Measurements from ENCODE around the gene SMAD6. TPM values are rescaled to one million over a fixed set of nuclear protein-coding genes. Genes with fewer than 3 reads are reported as not detected.
"Not testable (repeated sequence)": the region's sequence is repeated elsewhere in the genome, so short reads cannot be mapped to it uniquely, and the experiment has no call there.

SMAD6 gene
- total and polyA plus RNA-seq, 2 donors, result 20.1 to 31.1 TPM

DNA sequence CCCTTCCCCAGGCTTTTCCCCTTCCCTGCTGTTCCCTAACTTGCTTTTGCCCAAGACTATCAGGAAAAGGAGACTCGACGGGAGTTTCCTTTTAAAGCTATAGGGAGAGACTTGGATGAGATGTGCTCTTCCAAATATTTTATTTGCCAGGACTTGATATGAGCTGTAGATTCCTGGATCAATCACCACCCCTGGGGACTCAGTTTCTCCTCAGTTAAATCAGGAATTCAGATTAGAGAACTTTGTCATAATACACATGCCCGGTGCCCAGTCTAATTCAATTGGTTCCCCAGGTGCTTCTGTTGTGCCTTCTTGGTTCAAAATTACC is 46.6 kb downstream of the SMAD6 start:
- no peak overlapping the region for H3K4me3 ChIP-seq (ENCODE audit: low read depth, low read length)
- H3K36me3 ChIP-seq (ENCODE audit: insufficient read depth), result no peaks in the 10 kb centered on the region
- H3K27ac ChIP-seq (ENCODE audit: low read depth), result no peak overlapping the region
- DNase-seq (ENCODE audit: extremely low spot score), result no peak
- 45% methylated on average over 3 of the region's 3 CpGs for WGBS
- H3K4me1 ChIP-seq (ENCODE audit: insufficient read depth), result no peaks in the 10 kb centered on the region

- Histone ChIP-seq H3K36me3 (ENCODE audit: insufficient read depth) (no peaks in the 10 kb centered on the region), H3K4me3 (ENCODE audit: low read depth, low read length) (no peak overlapping the region), H3K4me1 (ENCODE audit: insufficient read depth) (no peaks in the 10 kb centered on the region), H3K27ac (ENCODE audit: low read depth) (no peak overlapping the region)
- 76% methylated on average over 8 of the region's 8 CpGs for WGBS
- DNase-seq (ENCODE audit: extremely low spot score), result no peak
These were observed 48.0 kb downstream of the SMAD6 start for GRCh38 chr15:66749841-66750575.

DNA sequence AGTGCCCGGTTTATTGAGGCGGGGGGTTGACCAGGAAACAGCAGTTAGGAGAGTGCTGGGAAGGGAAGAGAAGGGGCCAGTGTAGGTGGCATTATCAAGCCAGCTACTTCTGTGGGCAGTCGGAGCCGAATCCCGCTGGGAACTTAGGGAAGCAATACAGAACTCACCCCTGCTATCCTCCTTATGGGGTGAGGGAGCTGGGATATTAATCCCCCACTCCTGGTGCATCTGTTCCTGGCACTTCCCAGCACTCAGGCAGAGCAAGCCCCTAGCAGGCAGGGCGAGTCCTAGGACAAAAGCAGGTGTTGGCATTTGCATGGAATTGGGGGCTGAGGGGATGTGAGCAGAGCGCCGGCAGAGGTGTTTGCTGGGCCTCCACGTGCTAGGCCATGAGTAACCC is 48.6 kb downstream of the SMAD6 start:
- H3K4me1 ChIP-seq (ENCODE audit: insufficient read depth), result no peaks in the 10 kb centered on the region
- H3K36me3 ChIP-seq (ENCODE audit: insufficient read depth), result no peaks in the 10 kb centered on the region
- no peak for DNase-seq (ENCODE audit: extremely low spot score)
- H3K4me3 ChIP-seq (ENCODE audit: low read depth, low read length), result no peak overlapping the region
- 89% methylated on average over 9 of the region's 9 CpGs for WGBS
- no peak overlapping the region for H3K27ac ChIP-seq (ENCODE audit: low read depth)

GRCh38 chr15:66751579-66751978 is 49.5 kb downstream of the SMAD6 start:
- Histone ChIP-seq H3K27ac (ENCODE audit: low read depth) (no peak overlapping the region), H3K4me3 (ENCODE audit: low read depth, low read length) (no peak overlapping the region), H3K36me3 (ENCODE audit: insufficient read depth) (no peaks in the 10 kb centered on the region), H3K4me1 (ENCODE audit: insufficient read depth) (no peaks in the 10 kb centered on the region)
- 49% methylated on average over 7 of the region's 7 CpGs for WGBS
- no peak for DNase-seq (ENCODE audit: extremely low spot score)

GRCh38 chr15:66752078-66752477 is 50.0 kb downstream of the SMAD6 start:
- 45% methylated on average over 2 of the region's 2 CpGs for WGBS
- H3K4me3 ChIP-seq (ENCODE audit: low read depth, low read length), result no peak overlapping the region
- H3K27ac ChIP-seq (ENCODE audit: low read depth), result no peak overlapping the region
- DNase-seq (ENCODE audit: extremely low spot score), result no peak
- H3K36me3 ChIP-seq (ENCODE audit: insufficient read depth), result no peaks in the 10 kb centered on the region
- H3K4me1 ChIP-seq (ENCODE audit: insufficient read depth), result no peaks in the 10 kb centered on the region

GRCh38 chr15:66753687-66754377 is 51.8 kb downstream of the SMAD6 start:
- no peaks in the 10 kb centered on the region for H3K36me3 ChIP-seq (ENCODE audit: insufficient read depth)
- DNase-seq (ENCODE audit: extremely low spot score), result no peak
- H3K4me3 ChIP-seq (ENCODE audit: low read depth, low read length), result no peak overlapping the region
- no peaks in the 10 kb centered on the region for H3K4me1 ChIP-seq (ENCODE audit: insufficient read depth)
- H3K27ac ChIP-seq (ENCODE audit: low read depth), result no peak overlapping the region
- WGBS, result 72% methylated on average over 7 of the region's 7 CpGs

GRCh38 chr15:66754789-66755188 is 52.8 kb downstream of the SMAD6 start:
- Histone ChIP-seq H3K4me1 (ENCODE audit: insufficient read depth) (no peaks in the 10 kb centered on the region), H3K27ac (ENCODE audit: low read depth) (no peak overlapping the region), H3K4me3 (ENCODE audit: low read depth, low read length) (no peak overlapping the region), H3K36me3 (ENCODE audit: insufficient read depth) (no peaks in the 10 kb centered on the region)
- no peak for DNase-seq (ENCODE audit: extremely low spot score)
- 88% methylated on average over 1 of the region's 1 CpG for WGBS

GRCh38 chr15:66755298-66756068 is 53.4 kb downstream of the SMAD6 start:
- 95% methylated on average over 7 of the region's 7 CpGs for WGBS
- Histone ChIP-seq H3K36me3 (ENCODE audit: insufficient read depth) (no peaks in the 10 kb centered on the region), H3K27ac (ENCODE audit: low read depth) (no peak overlapping the region), H3K4me3 (ENCODE audit: low read depth, low read length) (no peak overlapping the region), H3K4me1 (ENCODE audit: insufficient read depth) (no peaks in the 10 kb centered on the region)
- no peak for DNase-seq (ENCODE audit: extremely low spot score)

DNA sequence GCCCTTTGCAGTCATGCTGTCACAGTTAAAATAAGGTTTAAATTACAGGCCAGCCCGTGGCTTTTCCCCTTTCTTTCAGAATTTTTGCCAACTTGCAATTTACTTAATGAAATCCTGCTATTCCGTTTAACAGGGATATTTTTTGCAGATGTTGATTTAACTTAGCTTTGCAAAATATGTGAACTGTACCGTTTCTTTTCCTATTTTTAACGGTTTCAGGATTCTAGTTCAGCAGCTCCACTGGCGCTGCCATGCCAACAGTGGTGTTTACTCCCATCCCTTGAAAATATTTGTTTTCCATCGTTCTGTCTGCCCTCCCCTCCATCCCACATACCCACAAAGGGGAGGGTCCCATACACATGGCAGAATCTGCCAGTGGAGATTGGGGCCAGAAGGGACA is 54.3 kb downstream of the SMAD6 start:
- no peak for DNase-seq (ENCODE audit: extremely low spot score)
- H3K27ac ChIP-seq (ENCODE audit: low read depth), result no peak overlapping the region
- H3K36me3 ChIP-seq (ENCODE audit: insufficient read depth), result no peaks in the 10 kb centered on the region
- H3K4me3 ChIP-seq (ENCODE audit: low read depth, low read length), result no peak overlapping the region
- H3K4me1 ChIP-seq (ENCODE audit: insufficient read depth), result no peaks in the 10 kb centered on the region
- 44% methylated on average over 6 of the region's 6 CpGs for WGBS

DNA sequence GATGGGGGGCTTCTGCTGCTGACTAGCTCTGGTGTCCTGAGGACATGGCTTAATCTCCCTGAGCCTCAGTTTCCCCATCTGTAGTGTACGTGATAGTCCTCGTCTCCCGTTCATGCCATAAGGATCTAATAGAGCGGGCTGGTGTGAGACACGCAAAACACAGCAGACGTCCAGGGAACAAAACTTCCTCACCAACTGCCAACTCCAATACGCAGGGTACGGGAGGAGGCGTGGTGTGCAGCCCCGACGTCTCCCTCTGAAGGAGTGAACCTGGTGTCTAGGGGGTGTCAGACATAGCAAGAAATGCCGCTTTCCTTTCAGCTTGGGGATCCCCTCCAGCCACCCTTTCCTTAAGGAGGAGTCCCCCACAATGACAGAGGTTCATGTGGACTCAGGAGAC is 55.0 kb downstream of the SMAD6 start:
- no peak overlapping the region for H3K4me3 ChIP-seq (ENCODE audit: low read depth, low read length)
- 82% methylated on average over 12 of the region's 12 CpGs for WGBS
- no peak overlapping the region for H3K27ac ChIP-seq (ENCODE audit: low read depth)
- DNase-seq (ENCODE audit: extremely low spot score), result no peak
- no peaks in the 10 kb centered on the region for H3K36me3 ChIP-seq (ENCODE audit: insufficient read depth)
- H3K4me1 ChIP-seq (ENCODE audit: insufficient read depth), result no peaks in the 10 kb centered on the region

- WGBS, result 82% methylated on average over 11 of the region's 11 CpGs
- Histone ChIP-seq H3K4me3 (ENCODE audit: low read depth, low read length) (no peak overlapping the region), H3K27ac (ENCODE audit: low read depth) (no peak overlapping the region), H3K36me3 (ENCODE audit: insufficient read depth) (no peaks in the 10 kb centered on the region), H3K4me1 (ENCODE audit: insufficient read depth) (no peaks in the 10 kb centered on the region)
- DNase-seq (ENCODE audit: extremely low spot score), result no peak
These were observed 55.5 kb downstream of the SMAD6 start for GRCh38 chr15:66757521-66757920.

- H3K36me3 ChIP-seq (ENCODE audit: insufficient read depth); DNase-seq (ENCODE audit: extremely low spot score); H3K27ac ChIP-seq (ENCODE audit: low read depth); H3K4me1 ChIP-seq (ENCODE audit: insufficient read depth); H3K4me3 ChIP-seq (ENCODE audit: low read depth, low read length): not testable (repeated sequence)
- 68% methylated on average over 6 of the region's 6 CpGs for WGBS
These were observed 56.2 kb downstream of the SMAD6 start for GRCh38 chr15:66758217-66758616.

GRCh38 chr15:66758844-66759243 is 56.8 kb downstream of the SMAD6 start:
- H3K4me3 ChIP-seq (ENCODE audit: low read depth, low read length), result no peak overlapping the region
- no peak for DNase-seq (ENCODE audit: extremely low spot score)
- H3K27ac ChIP-seq (ENCODE audit: low read depth), result no peak overlapping the region
- no peaks in the 10 kb centered on the region for H3K36me3 ChIP-seq (ENCODE audit: insufficient read depth)
- H3K4me1 ChIP-seq (ENCODE audit: insufficient read depth), result peaks cover 2% of the 10 kb centered on the region
- 61% methylated on average over 3 of the region's 3 CpGs for WGBS
